B cell (primary cell): ENCODE results near the gene CLEC4A. TPM values are rescaled to one million over a fixed set of nuclear protein-coding genes. Genes with fewer than 3 reads are reported as not detected.

Experiments used
- ATAC-seq: fragments of 200-7000 bp; cut with Tn5 transposase; one replicate; pipeline ENCODE4 v1.10.0; 2021; ENCODE audit warnings: low read depth, mild to moderate bottlenecking, moderate number of reproducible peaks, moderate library complexity
- CTCF ChIA-PET: fragments of 350-600 bp; sonication (Branson Sonifier 250); formaldehyde crosslinking; loops from one replicate; lab custom pipeline; 2021; ENCODE audit warnings: antibody characterized with exemption, inconsistent platforms; lab: Charles Lee
- POLR2A ChIA-PET: fragments of 350-600 bp; sonication (Branson Sonifier 250); formaldehyde crosslinking; loops from one replicate; lab custom pipeline; 2021; ENCODE audit warnings: antibody characterized with exemption; lab: Charles Lee
- DNase-seq: peaks from one replicate; pipeline ENCODE4 v3.0.0; 2013
- H2AFZ ChIP-seq: 2 replicates; pipeline ENCODE4 v1.6.1; 2012; ENCODE audit warnings: mild to moderate bottlenecking, low read depth, low read length; ENCODE audit not compliant: insufficient read depth, poor library complexity, severe bottlenecking
- H3K27ac ChIP-seq, 2 donors: 1 replicate in 1 of 2; 2 replicates in 1 of 2; pipeline ENCODE4 v1.5.1; 2012 to 2013; ENCODE audit warnings: low read length in 2 of 2, mild to moderate bottlenecking in 2 of 2, moderate library complexity in 1 of 2
- H3K27me3 ChIP-seq, 4 experiments: fragments of 200-600 bp in 1 of 4; sonication (generic) in 1 of 4; replicated peaks in 1 of 4; 1 replicate in 2 of 4; 2 replicates in 2 of 4; pipeline versions ENCODE4 v1.6.1 to v1.7.0; 2013 to 2016; ENCODE audit warnings: low read length in 3 of 4, mild to moderate bottlenecking in 2 of 4, mixed read lengths in 1 of 4, moderate library complexity in 1 of 4; ENCODE audit not compliant: insufficient read depth in 4 of 4, control insufficient read depth in 3 of 4; ENCODE audit errors: control extremely low read depth in 1 of 4
- H3K36me3 ChIP-seq, 2 experiments: replicated peaks in 1 of 2; 1 replicate in 1 of 2; 2 replicates in 1 of 2; pipeline versions ENCODE4 v1.6.1 to v1.7.1; 2013; ENCODE audit warnings: low read length in 1 of 2; ENCODE audit not compliant: insufficient read depth in 2 of 2, control insufficient read depth in 1 of 2; ENCODE audit errors: control extremely low read depth in 1 of 2, extremely low read depth in 1 of 2
- H3K4me1 ChIP-seq, 2 donors: fragments of 200-600 bp in 1 of 2; sonication (generic) in 1 of 2; 1 replicate in 1 of 2; 2 replicates in 1 of 2; pipeline versions ENCODE4 v1.5.1 to v1.6.1; 2013 to 2017; ENCODE audit warnings: low read length in 2 of 2; ENCODE audit not compliant: control insufficient read depth in 2 of 2, insufficient read depth in 2 of 2
- H3K4me2 ChIP-seq: replicated peaks from 2 replicates; pipeline ENCODE3; 2012; ENCODE audit warnings: mild to moderate bottlenecking, low read depth, low read length; ENCODE audit not compliant: poor library complexity, severe bottlenecking
- H3K4me3 ChIP-seq, 5 experiments: fragments of 200-600 bp in 1 of 5; sonication (generic) in 1 of 5; 1 replicate in 3 of 5; 2 replicates in 2 of 5; pipeline versions ENCODE4 v1.5.1 to v1.7.0; 2011 to 2016; ENCODE audit warnings: low read length in 4 of 5, mild to moderate bottlenecking in 4 of 5, low read depth in 2 of 5, control low read depth in 1 of 5, moderate library complexity in 1 of 5; ENCODE audit not compliant: insufficient read depth in 1 of 5; ENCODE audit errors: control extremely low read depth in 1 of 5, extremely low read depth in 1 of 5
- H3K79me2 ChIP-seq: fragments of 200-600 bp; sonication (generic); one replicate; pipeline ENCODE4 v1.6.0; 2016; ENCODE audit warnings: low read length; ENCODE audit not compliant: control insufficient read depth, insufficient read depth
- H3K9ac ChIP-seq: fragments of 200-600 bp; sonication (generic); 2 replicates; pipeline ENCODE4 v1.6.1; 2017; ENCODE audit warnings: mild to moderate bottlenecking, low read length, moderate library complexity
- H3K9me3 ChIP-seq, 3 donors: one replicate each; pipeline versions ENCODE4 v1.6.1 to v1.7.1; 2013; ENCODE audit warnings: low read length in 2 of 3; ENCODE audit not compliant: control insufficient read depth in 2 of 3, insufficient read depth in 1 of 3; ENCODE audit errors: control extremely low read depth in 1 of 3
- H4K20me1 ChIP-seq: 2 replicates; pipeline ENCODE4 v1.6.0; 2012; ENCODE audit warnings: mild to moderate bottlenecking, low read length; ENCODE audit not compliant: insufficient read depth, control insufficient read depth, poor library complexity, severe bottlenecking
- H3K27ac Mint-ChIP-seq: one replicate; pipeline ENCODE4 v1.8.0; 2021; ENCODE audit warnings: mixed read lengths
- H3K27me3 Mint-ChIP-seq: one replicate; pipeline ENCODE4 v1.8.0; 2021; ENCODE audit warnings: mixed read lengths
- H3K4me1 Mint-ChIP-seq: one replicate; pipeline ENCODE4 v1.8.0; 2021; ENCODE audit warnings: mixed read lengths
- H3K4me3 Mint-ChIP-seq: one replicate; pipeline ENCODE4 v1.8.0; 2021; ENCODE audit warnings: mixed read lengths
- H3K9me3 Mint-ChIP-seq: one replicate; pipeline ENCODE4 v1.8.0; 2022; ENCODE audit warnings: mixed read lengths; ENCODE audit not compliant: insufficient read depth
- CTCF ChIP-seq: fragments of 200-600 bp; IDR thresholded peaks from one replicate; pipeline ENCODE4 v1.8.0; 2022; ENCODE audit warnings: antibody characterized with exemption, mild to moderate bottlenecking
- EZH2 ChIP-seq: IDR thresholded peaks from 2 replicates; pipeline ENCODE4 v1.6.1; 2012; ENCODE audit warnings: borderline replicate concordance, low read depth, mild to moderate bottlenecking, moderate library complexity, low read length; ENCODE audit not compliant: insufficient read depth, poor library complexity, severe bottlenecking
- WGBS: methylation state at CpG from one replicate; pipeline ENCODE4 v1.1.5; 2013; ENCODE audit warnings: missing lambda C conversion rate; ENCODE audit not compliant: insufficient coverage; 5-methylcytosine and 5-hydroxymethylcytosine counted together
- intact Hi-C: fragments of 100-400 bp; cut with micrococcal nuclease; formaldehyde crosslinking; loops from one replicate; pipeline ENCODE4 v1.10.0; 2022
- polyA plus RNA-seq: library from polyadenylated mRNA; depleted of rRNA; stranded (reverse); fragments of >200 nt; gene quantifications from 2 replicates; pipeline ENCODE4 v1.2.3, GENCODE V29; 2012
- total RNA-seq, 2 donors: library from RNA; stranded (reverse); fragments of 120-200 nt in 1 of 2; gene quantifications; 1 replicate in 1 of 2; 2 replicates in 1 of 2; pipeline versions ENCODE4 v1.2.3 to v1.2.4, GENCODE V29; 2013 to 2022

Gene CLEC4A
- total and polyA plus RNA-seq, 2 donors (not counting 1 experiment from before 2014, with no cell fraction given), result 1.6 to 6.1 TPM

GRCh38 chr12:8076366-8076765, 47.1 kb upstream of the CLEC4A start:
- Histone ChIP-seq H3K27me3 (no peaks in the 10 kb centered on the region), H3K9me3 (no peaks in the 10 kb centered on the region), H4K20me1 (no peaks in the 10 kb centered on the region), H3K36me3 (no peaks in the 10 kb centered on the region), H2AFZ (no peak overlapping the region), H3K4me3 (no peak overlapping the region), H3K4me1 (peaks cover 12 to 16% of the 10 kb centered on the region in 2 donors), H3K27ac (no peak overlapping the region), H3K79me2 (peaks cover 32% of the 10 kb centered on the region), H3K9ac (no peak overlapping the region), H3K4me2 (no peak overlapping the region)
- POLR2A ChIA-PET, result no interaction called here
- ATAC-seq (no peak), DNase-seq (no peak)
- WGBS, result 100% methylated on average over 1 of the region's 4 CpGs
- no peak overlapping the region for H3K27ac Mint-ChIP-seq
- no peaks in the 10 kb centered on the region for H3K27me3 Mint-ChIP-seq
- no peak overlapping the region for H3K4me3 Mint-ChIP-seq
- intact Hi-C loops, result no loop called here
- peaks cover 22% of the 10 kb centered on the region for H3K4me1 Mint-ChIP-seq
- H3K9me3 Mint-ChIP-seq, result no peaks in the 10 kb centered on the region
- no peak for TF ChIP-seq CTCF
- no peak for TF ChIP-seq EZH2
- CTCF ChIA-PET, result interaction anchor here (1.8 to 1.9 kb wide), 2 partner anchors 31 to 141 kb away, joined by 7 to 9 read pairs; partner anchors contain the start of gene SLC2A3

GRCh38 chr12:8077207-8077606, 46.2 kb upstream of the CLEC4A start:
- peaks cover 15 to 17% of the 10 kb centered on the region in 2 donors for H3K4me1 ChIP-seq
- ATAC-seq (no peak), DNase-seq (no peak)
- no peaks in the 10 kb centered on the region for H3K36me3 ChIP-seq
- WGBS, result no CpG with 5 or more reads among the region's 4 CpGs
- H3K4me3 ChIP-seq, result no peak overlapping the region
- no peak overlapping the region for H2AFZ ChIP-seq
- CTCF ChIA-PET, result interaction anchor here (1.8 to 2.9 kb wide), 4 partner anchors 22 to 142 kb away, joined by 5 to 40 read pairs (median 10); partner anchors contain the start of gene SLC2A3
- H3K27me3 Mint-ChIP-seq, result no peaks in the 10 kb centered on the region
- H3K79me2 ChIP-seq, result peaks cover 38% of the 10 kb centered on the region
- H3K9me3 Mint-ChIP-seq, result no peaks in the 10 kb centered on the region
- peaks cover 29% of the 10 kb centered on the region for H3K4me1 Mint-ChIP-seq
- no peak overlapping the region for H3K27ac Mint-ChIP-seq
- TF ChIP-seq EZH2, result no peak
- no peak for TF ChIP-seq CTCF
- no peak overlapping the region for H3K27ac ChIP-seq
- no peak overlapping the region for H3K9ac ChIP-seq
- intact Hi-C loops, result no loop called here
- H3K9me3 ChIP-seq, result no peaks in the 10 kb centered on the region
- H3K4me2 ChIP-seq, result no peak overlapping the region
- no peak overlapping the region for H3K4me3 Mint-ChIP-seq
- H3K27me3 ChIP-seq, result no peaks in the 10 kb centered on the region
- H4K20me1 ChIP-seq, result no peaks in the 10 kb centered on the region
- POLR2A ChIA-PET, result no interaction called here
